K562 (cell line): Measurements from ENCODE around the gene CRYBG2. TPM values are rescaled to one million over a fixed set of nuclear protein-coding genes. Genes with fewer than 3 reads are reported as not detected.

Source experiments
- ATAC-seq: fragments of 200-7000 bp; cut with Tn5 transposase; 3 replicates; pipeline ENCODE4 v1.9.1; 2020; ENCODE audit warnings: moderate library complexity
- BruUV-seq: library from RNA; stranded (reverse); fragments of 400-500 nt; replicated peaks from 2 replicates; lab custom pipeline; 2021; lab: Mats Ljungman, UMichigan
- CTCF ChIA-PET: fragments of 300-600 bp; formaldehyde crosslinking; extraction: SDS; loops from one replicate; lab custom pipeline; 2021; ENCODE audit warnings: low intra/inter-chr PET ratio; lab: Yijun Ruan, JAX
- POLR2A ChIA-PET: fragments of 300-600, 350-650 bp; sonication (Branson Sonifier 250); formaldehyde crosslinking; extraction: SDS; loops from one replicate; lab custom pipeline; 2021; ENCODE audit warnings: antibody characterized with exemption, inconsistent platforms; lab: Yijun Ruan, JAX
- DNase-seq, 4 experiments: peaks; one replicate each; pipeline versions ENCODE4 v3.0.0 to v3.0.0-alpha.2; 2011 to 2018; ENCODE audit warnings: low spot score in 3 of 4, mixed read lengths in 3 of 4; ENCODE audit errors: extremely low read depth in 1 of 4
- FAIRE-seq: peaks from 2 replicates; lab custom pipeline; 2011; peaks lifted over from hg19 to GRCh38; lab: Jason Lieb, UNC
- H2AFZ ChIP-seq: 2 replicates; pipeline ENCODE4 v1.6.0; 2011; ENCODE audit warnings: low read depth, low read length, control low read depth, inconsistent platforms
- H3K27ac ChIP-seq: fragments of 200-600 bp; 3 replicates; pipeline ENCODE4 v1.8.0; 2011; ENCODE audit warnings: low read depth, mild to moderate bottlenecking, control low read depth, inconsistent platforms, low read length, moderate library complexity, mixed read lengths; ENCODE audit errors: extremely low read depth
- H3K27me3 ChIP-seq, 2 experiments: fragments of 300-600 bp in 1 of 2; 2 replicates in 1 of 2; 3 replicates in 1 of 2; pipeline versions ENCODE4 v1.6.0 to v1.8.0; 2011; ENCODE audit warnings: inconsistent platforms in 2 of 2, low read length in 2 of 2, mild to moderate bottlenecking in 1 of 2, mixed read lengths in 1 of 2, moderate library complexity in 1 of 2; ENCODE audit not compliant: control insufficient read depth in 2 of 2, insufficient read depth in 2 of 2
- H3K36me3 ChIP-seq: fragments of 300-600 bp; 3 replicates; pipeline ENCODE4 v1.8.0; 2011; ENCODE audit warnings: mild to moderate bottlenecking, low read length, inconsistent platforms; ENCODE audit not compliant: control insufficient read depth, insufficient read depth
- H3K4me1 ChIP-seq, 2 experiments: fragments of 200-600 bp in 1 of 2; replicated peaks in 1 of 2; 2 replicates in 1 of 2; 3 replicates in 1 of 2; pipeline versions ENCODE4 v1.5.1 to v1.8.0; 2011; ENCODE audit warnings: inconsistent platforms in 2 of 2, low read length in 2 of 2, mild to moderate bottlenecking in 1 of 2, mixed read lengths in 1 of 2, moderate library complexity in 1 of 2; ENCODE audit not compliant: control insufficient read depth in 2 of 2, insufficient read depth in 2 of 2
- H3K4me2 ChIP-seq: 2 replicates; pipeline ENCODE4 v1.6.1; 2011; ENCODE audit warnings: low read length, control low read depth, inconsistent platforms, mixed read lengths; ENCODE audit not compliant: insufficient read depth
- H3K4me3 ChIP-seq: fragments of 200-600 bp; sonication (generic), shearing (Covaris generic); 2 replicates; pipeline ENCODE4 v1.5.1; 2016; ENCODE audit warnings: control low read depth, inconsistent platforms
- H3K79me2 ChIP-seq: fragments of 200-600 bp; 3 replicates; pipeline ENCODE4 v1.8.0; 2011; ENCODE audit warnings: low read length, inconsistent platforms; ENCODE audit not compliant: control insufficient read depth, insufficient read depth
- H3K9ac ChIP-seq, 2 experiments: 2 replicates each; pipeline versions ENCODE4 v1.6.0 to v1.6.1; 2011; ENCODE audit warnings: low read depth in 2 of 2, low read length in 2 of 2, control low read depth in 1 of 2, inconsistent platforms in 1 of 2, mild to moderate bottlenecking in 1 of 2, mixed read lengths in 1 of 2; ENCODE audit not compliant: insufficient read depth in 1 of 2
- H3K9me1 ChIP-seq: one replicate; pipeline ENCODE4 v1.6.0; 2011; ENCODE audit warnings: inconsistent platforms, mild to moderate bottlenecking, low read length, moderate library complexity; ENCODE audit not compliant: control insufficient read depth, insufficient read depth
- H3K9me3 ChIP-seq: replicated peaks from 2 replicates; pipeline ENCODE4 v1.5.1; 2011; ENCODE audit warnings: low read depth, low read length, inconsistent platforms; ENCODE audit not compliant: control insufficient read depth, insufficient read depth
- H4K20me1 ChIP-seq: replicated peaks from 2 replicates; pipeline ENCODE4 v1.6.1; 2011; ENCODE audit warnings: low read length, inconsistent platforms, mixed read lengths; ENCODE audit not compliant: control insufficient read depth, insufficient read depth
- FOXK2 ChIP-seq, 2 experiments: fragments of 450-650 bp; IDR thresholded peaks in 1 of 2; conservative IDR thresholded peaks in 1 of 2; 2 replicates each; pipeline ENCODE4 v1.6.1; 2016; ENCODE audit warnings: low read depth in 2 of 2, mild to moderate bottlenecking in 1 of 2
- GTF2B ChIP-seq: IDR thresholded peaks from 2 replicates; pipeline ENCODE4 v1.6.1; 2011; ENCODE audit not compliant: insufficient read length; ENCODE audit errors: extremely low read depth
- MYNN ChIP-seq, 2 experiments: sonication (generic); formaldehyde crosslinking in 1 of 2; IDR thresholded peaks; 2 replicates each; pipeline versions ENCODE4 v1.5.0 to v1.6.1; 2016 to 2020; ENCODE audit warnings: antibody characterized with exemption in 1 of 2, missing genetic modification reagents in 1 of 2
- NR4A1 ChIP-seq, 2 experiments: fragments of 250-450 bp in 1 of 2; fragments of 450-650 bp in 1 of 2; sonication (Bioruptor Pico) in 1 of 2; IDR thresholded peaks; 2 replicates each; pipeline versions ENCODE4 v1.4.0 to v1.6.1; 2016 to 2020; ENCODE audit warnings: mild to moderate bottlenecking in 2 of 2, missing compliant biosample characterization in 1 of 2, missing genetic modification characterization in 1 of 2, moderate library complexity in 1 of 2
- TSC22D4 ChIP-seq: fragments of 450-650 bp; IDR thresholded peaks from 2 replicates; pipeline ENCODE4 v1.6.1; 2016; ENCODE audit warnings: missing genetic modification characterization, missing biosample characterization, control low read depth
- ZNF23 ChIP-seq: fragments of 250-450 bp; sonication (Bioruptor Pico); IDR thresholded peaks from 2 replicates; pipeline ENCODE4 v1.4.0; 2020; ENCODE audit warnings: mild to moderate bottlenecking
- ZNF3 ChIP-seq: fragments of 250-450 bp; sonication (Bioruptor Pico); IDR thresholded peaks from 2 replicates; pipeline ENCODE4 v1.5.0; 2021; ENCODE audit warnings: mild to moderate bottlenecking, moderate library complexity
- ZNF395 ChIP-seq: fragments of 200-800 bp; sonication (Bioruptor generic); IDR thresholded peaks from 2 replicates; pipeline ENCODE4 v1.6.1; 2017; ENCODE audit warnings: missing genetic modification characterization, missing compliant biosample characterization
- ZNF740 ChIP-seq, 3 experiments: fragments of 200-800 bp in 1 of 3; sonication (Bioruptor generic) in 1 of 3; sonication (generic) in 1 of 3; formaldehyde crosslinking in 1 of 3; IDR thresholded peaks; 2 replicates each; pipeline versions ENCODE4 v1.6.1 to v1.8.0; 2016 to 2022; ENCODE audit warnings: mild to moderate bottlenecking in 2 of 3, missing compliant biosample characterization in 2 of 3, missing genetic modification characterization in 2 of 3, missing genetic modification reagents in 1 of 3
- ZNF778 ChIP-seq: fragments of 450-650 bp; formaldehyde crosslinking; IDR thresholded peaks from 2 replicates; pipeline ENCODE4 v1.4.0; 2020; ENCODE audit warnings: mild to moderate bottlenecking, moderate library complexity
- ZZZ3 ChIP-seq: fragments of 450-650 bp; IDR thresholded peaks from 2 replicates; pipeline ENCODE4 v1.6.1; 2016; ENCODE audit warnings: antibody characterized with exemption, mild to moderate bottlenecking, moderate library complexity
- WGBS: fragments of 100-300 bp; shearing (Covaris generic); methylation state at CpG from one replicate; pipeline ENCODE4 v1.1.6; 2016; ENCODE audit warnings: low coverage, mixed read lengths; ENCODE audit not compliant: insufficient coverage; ENCODE audit errors: missing lambda C conversion rate; 5-methylcytosine and 5-hydroxymethylcytosine counted together
- in situ Hi-C: fragments of 300-500 bp; cut with MboI; formaldehyde crosslinking; loops from 4 replicates; pipeline ENCODE4 v1.15.0; 2018; ENCODE audit warnings: inconsistent platforms, mixed read lengths
- intact Hi-C: fragments of 100-400 bp; cut with micrococcal nuclease; formaldehyde crosslinking; loops from 2 replicates; pipeline ENCODE4 v1.14.2; 2022
- polyA plus RNA-seq, 8 experiments: library from polyadenylated mRNA; depleted of rRNA in 4 of 8; stranded (reverse) in 5 of 8; unstranded in 3 of 8; fragments of >200 nt; fragmentation: Nextera tagmentation in 2 of 8; fragmentation: Illumina TruSeq in 1 of 8; extraction: Ambion mirVana in 2 of 8; extraction: Trizol in 1 of 8; gene quantifications; 2 replicates each; pipeline versions ENCODE4 v1.2.1 to v1.2.3, GENCODE V29; 2011 to 2014; ENCODE audit warnings: inconsistent platforms in 1 of 8, missing spikeins in 1 of 8
- total RNA-seq, 7 experiments: library from RNA; depleted of rRNA in 6 of 7; stranded (reverse); fragments of >200 nt in 6 of 7; fragmentation: Illumina TruSeq in 2 of 7; extraction: Trizol in 2 of 7; gene quantifications; 2 replicates each; pipeline versions ENCODE4 v1.2.1 to v1.2.3, GENCODE V29; 2011 to 2021; ENCODE audit warnings: low replicate concordance in 1 of 7

Gene CRYBG2
- total and polyA plus RNA-seq, 9 of the 15 experiments (the other 6 are each of a cell fraction or from before 2014, with no cell fraction given) = 0.39 to 8.5 (median 3.7) TPM

- peak; percentile 96 for FAIRE-seq
- WGBS = 23% methylated on average over 3 of the region's 3 CpGs
- intact Hi-C loops = loop anchor here (1.0 kb wide), 3 partner anchors 45 to 115 kb away; partner anchors contain the start of gene CATSPER4
- no peak for TF ChIP-seq ZNF3 (CRISPR knock-in tag)
- no peak for TF ChIP-seq NR4A1 (CRISPR knock-in tag; IDR thresholded peaks at IDR 0.05)
- TF ChIP-seq NR4A1 (tag; IDR thresholded peaks at IDR 0.05) = no peak
- TF ChIP-seq TSC22D4 = no peak
- TF ChIP-seq ZNF395 (CRISPR knock-in tag) = peak; percentile 73; the same call in 1 of the 2 replicates
- peak; percentile 93 for TF ChIP-seq MYNN (IDR thresholded peaks at IDR 0.05)
- no peak for TF ChIP-seq MYNN (CRISPR knock-in tag; IDR thresholded peaks at IDR 0.05)
- TF ChIP-seq ZNF778 (CRISPR knock-in tag) = no peak
- no peak for TF ChIP-seq ZZZ3
- no peak for TF ChIP-seq ZNF23 (CRISPR knock-in tag)
- no peak for TF ChIP-seq ZNF740 (CRISPR knock-in tag; IDR thresholded peaks at IDR 0.05)
- TF ChIP-seq ZNF740 (tag; IDR thresholded peaks at IDR 0.05) = no peak
- no peak for TF ChIP-seq GTF2B
- 0 out of 4 replicates have a peak, but pooled peaks of 1 of the 2 experiments have one; percentile 2 for TF ChIP-seq FOXK2 (conservative IDR thresholded peaks at IDR 0.05 in 1 of 2, IDR thresholded peaks at IDR 0.05 in 1 of 2; ENCODE audit: low read depth in 2 of 2)
Observed at GRCh38 chr1:26275580-26276431, 78.1 kb downstream of the CRYBG2 start.

More at GRCh38 chr1:26275580-26276431, 78.1 kb downstream of the CRYBG2 start:
- DNase-seq (peak; percentile 84 to 95 (median 86)), ATAC-seq (peak; percentile 68)
- Histone ChIP-seq H3K4me2 (peak overlapping the region; percentile 30), H4K20me1 (peaks cover 4% of the 10 kb centered on the region; the same call in 1 of the 2 replicates), H3K9ac (peak overlapping the region; percentile 39 to 77; a peak in 3 of 4 replicates), H3K27ac (peak overlapping the region; percentile 81), H3K79me2 (peaks cover 15% of the 10 kb centered on the region; the same call in 2 of the 3 replicates), H3K9me1 (peaks cover 5% of the 10 kb centered on the region), H3K4me1 (peaks cover 42 to 58% of the 10 kb centered on the region in 2 experiments), H2AFZ (peak overlapping the region; percentile 27), H3K9me3 (no peaks in the 10 kb centered on the region), H3K36me3 (peaks cover 84% of the 10 kb centered on the region), H3K4me3 (no peak overlapping the region), H3K27me3 (no peaks in the 10 kb centered on the region)
- CTCF ChIA-PET = interaction anchor here (0.5 to 3.2 kb wide), 10 partner anchors 9 to 602 kb away, joined by 3 to 31 read pairs (median 7); no protein-coding TSS in a partner anchor
- in situ Hi-C loops = loop anchor here (5.0 kb wide), 1 partner anchor 116 kb away; no protein-coding TSS in a partner anchor
- no TSS peak for BruUV-seq
- POLR2A ChIA-PET = interaction anchor here (0.6 to 1.3 kb wide), 9 partner anchors 9 to 648 kb away, joined by 3 to 5 read pairs (median 4); partner anchors contain the start of gene CEP85
